K562 (cell line): Measurements from ENCODE around the gene ANAPC5. TPM values are rescaled to one million over a fixed set of nuclear protein-coding genes. Genes with fewer than 3 reads are reported as not detected.

Experiments
- FIP1L1 ChIP-seq: fragments of 200-400 bp; formaldehyde crosslinking; IDR thresholded peaks from 2 replicates; pipeline ENCODE4 v1.6.1; 2018; ENCODE audit warnings: mild to moderate bottlenecking, low read depth, low read length; ENCODE audit not compliant: poor library complexity, severe bottlenecking
- FOSL1 ChIP-seq: fragments of 200-800 bp; sonication (Bioruptor generic); conservative IDR thresholded peaks from 2 replicates; pipeline ENCODE4 v1.6.1; 2016; ENCODE audit warnings: missing genetic modification characterization, missing compliant biosample characterization
- HIVEP1 ChIP-seq: fragments of 250-450 bp; sonication (Bioruptor Pico); IDR thresholded peaks from 2 replicates; pipeline ENCODE4 v1.4.0; 2020; ENCODE audit warnings: mild to moderate bottlenecking
- PML ChIP-seq: IDR thresholded peaks from 2 replicates; pipeline ENCODE4 v1.6.1; 2012; ENCODE audit warnings: low read length, inconsistent platforms
- SAFB2 ChIP-seq: fragments of 200-400 bp; formaldehyde crosslinking; IDR thresholded peaks from 2 replicates; pipeline ENCODE4 v1.6.1; 2018; ENCODE audit warnings: borderline replicate concordance, low read length, low read depth, moderate library complexity; ENCODE audit not compliant: severe bottlenecking
- SMARCC2 ChIP-seq: fragments of 450-650 bp; IDR thresholded peaks from 2 replicates; pipeline ENCODE4 v1.6.1; 2017; ENCODE audit warnings: antibody characterized with exemption, moderate library complexity, mild to moderate bottlenecking, low read depth
- TGIF2 ChIP-seq: sonication (generic); formaldehyde crosslinking; IDR thresholded peaks from 2 replicates; pipeline ENCODE4 v1.8.1; 2022; ENCODE audit warnings: mild to moderate bottlenecking, missing genetic modification reagents, moderate library complexity
- ZFX ChIP-seq: sonication (generic); formaldehyde crosslinking; IDR thresholded peaks from 2 replicates; pipeline ENCODE4 v1.8.0; 2022; ENCODE audit warnings: mild to moderate bottlenecking, missing genetic modification reagents, moderate library complexity
- ZNF197 ChIP-seq: fragments of 200-800 bp; sonication (Bioruptor generic); IDR thresholded peaks from 2 replicates; pipeline ENCODE4 v1.6.1; 2016; ENCODE audit warnings: low read depth, missing genetic modification characterization, missing compliant biosample characterization
- polyA plus RNA-seq, 8 experiments: library from polyadenylated mRNA; depleted of rRNA in 4 of 8; stranded (reverse) in 5 of 8; unstranded in 3 of 8; fragments of >200 nt; fragmentation: Nextera tagmentation in 2 of 8; fragmentation: Illumina TruSeq in 1 of 8; extraction: Ambion mirVana in 2 of 8; extraction: Trizol in 1 of 8; gene quantifications; 2 replicates each; pipeline versions ENCODE4 v1.2.1 to v1.2.3, GENCODE V29; 2011 to 2014; ENCODE audit warnings: inconsistent platforms in 1 of 8, missing spikeins in 1 of 8
- total RNA-seq, 7 experiments: library from RNA; depleted of rRNA in 6 of 7; stranded (reverse); fragments of >200 nt in 6 of 7; fragmentation: Illumina TruSeq in 2 of 7; extraction: Trizol in 2 of 7; gene quantifications; 2 replicates each; pipeline versions ENCODE4 v1.2.1 to v1.2.3, GENCODE V29; 2011 to 2021; ENCODE audit warnings: low replicate concordance in 1 of 7
- TF ChIP-seq, protein P1 (sequence below), 2 experiments: IDR thresholded peaks; 2 replicates each; pipeline ENCODE4 v1.6.1; 2011; ENCODE audit warnings: borderline replicate concordance in 1 of 2, control low read depth in 1 of 2, low read depth in 1 of 2, low read length in 1 of 2, mild to moderate bottlenecking in 1 of 2, mixed read lengths in 1 of 2, moderate library complexity in 1 of 2; ENCODE audit not compliant: insufficient read depth in 1 of 2, insufficient read length in 1 of 2, poor library complexity in 1 of 2, severe bottlenecking in 1 of 2; ENCODE audit errors: extremely low read depth in 1 of 2
- TF ChIP-seq, protein P2 (sequence below), 2 experiments: fragments of 250-450 bp in 1 of 2; fragments of 450-650 bp in 1 of 2; sonication (Bioruptor Pico) in 1 of 2; IDR thresholded peaks; 2 replicates each; pipeline versions ENCODE4 v1.6.1 to v1.8.0; 2016 to 2021; ENCODE audit warnings: mild to moderate bottlenecking in 2 of 2, moderate library complexity in 2 of 2, missing compliant biosample characterization in 1 of 2, missing genetic modification characterization in 1 of 2
- TF ChIP-seq, protein P3 (sequence below), 2 experiments: IDR thresholded peaks; 2 replicates each; pipeline ENCODE4 v1.6.1; 2012; ENCODE audit warnings: improper control_type of control experiment in 2 of 2, low read depth in 2 of 2, low read length in 2 of 2, borderline replicate concordance in 1 of 2
- TF ChIP-seq, protein P4 (sequence below): sonication (generic); formaldehyde crosslinking; IDR thresholded peaks from 2 replicates; pipeline ENCODE4 v1.8.0; 2022; ENCODE audit warnings: mild to moderate bottlenecking, missing genetic modification reagents
- TF ChIP-seq, protein P5 (sequence below): fragments of 450-650 bp; IDR thresholded peaks from 2 replicates; pipeline ENCODE4 v1.6.1; 2016; ENCODE audit warnings: missing biosample characterization, missing genetic modification characterization

ANAPC5 gene
- total and polyA plus RNA-seq, 9 of the 15 experiments (the other 6 are each of a cell fraction or from before 2014, with no cell fraction given) = 136 to 315 (median 197) TPM

DNA sequence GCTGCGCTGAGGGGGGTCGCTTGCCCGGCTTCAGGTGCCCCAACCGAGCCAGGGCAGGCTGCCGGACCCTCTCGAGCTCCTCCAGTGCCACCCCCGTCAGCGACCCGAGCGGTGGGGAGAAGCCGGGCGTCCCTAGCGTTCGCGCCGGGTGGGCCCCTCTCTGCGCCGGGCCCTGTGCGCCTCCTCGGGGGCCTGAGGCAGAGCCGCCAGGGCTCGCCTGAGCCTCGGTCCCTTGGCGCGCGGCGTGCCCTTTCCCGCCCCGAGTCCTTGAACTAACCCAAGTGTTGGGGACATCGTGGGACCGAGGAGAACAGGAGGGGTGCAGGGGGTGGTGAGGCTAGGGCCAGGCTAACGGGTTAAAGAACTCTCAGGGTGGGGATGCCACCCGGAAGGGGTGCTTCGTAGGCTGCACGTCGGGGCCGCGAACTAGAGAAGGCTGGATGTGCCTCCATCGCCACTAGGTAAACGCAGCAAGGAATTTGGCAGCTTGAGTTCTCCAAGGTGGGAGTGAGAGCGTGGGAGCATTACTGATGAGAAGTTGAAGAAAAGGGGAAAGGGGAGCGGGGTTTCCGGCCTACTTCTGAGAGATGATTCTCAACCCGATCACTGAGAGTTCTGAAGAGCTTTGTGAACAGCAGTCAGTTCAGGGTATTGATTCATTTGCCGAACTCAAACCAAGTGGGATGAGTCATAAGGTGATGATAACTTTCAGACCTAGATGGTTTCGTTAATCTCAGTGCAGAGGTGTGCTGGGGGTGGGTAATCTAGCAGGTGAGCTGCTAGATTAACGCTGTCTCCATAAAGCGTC, 48.3 kb upstream of the ANAPC5 start (continued):
- TF ChIP-seq, protein P1, sequence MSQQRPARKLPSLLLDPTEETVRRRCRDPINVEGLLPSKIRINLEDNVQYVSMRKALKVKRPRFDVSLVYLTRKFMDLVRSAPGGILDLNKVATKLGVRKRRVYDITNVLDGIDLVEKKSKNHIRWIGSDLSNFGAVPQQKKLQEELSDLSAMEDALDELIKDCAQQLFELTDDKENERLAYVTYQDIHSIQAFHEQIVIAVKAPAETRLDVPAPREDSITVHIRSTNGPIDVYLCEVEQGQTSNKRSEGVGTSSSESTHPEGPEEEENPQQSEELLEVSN (IDR thresholded peaks at IDR 0.05; ENCODE audit: borderline replicate concordance in 1 of 2, extremely low read depth in 1 of 2, insufficient read depth in 1 of 2, insufficient read length in 1 of 2, low read depth in 1 of 2, low read length in 1 of 2, poor library complexity in 1 of 2, severe bottlenecking in 1 of 2) = peak; percentile 66 to 90
- TF ChIP-seq, protein P2, sequence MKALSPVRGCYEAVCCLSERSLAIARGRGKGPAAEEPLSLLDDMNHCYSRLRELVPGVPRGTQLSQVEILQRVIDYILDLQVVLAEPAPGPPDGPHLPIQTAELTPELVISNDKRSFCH (CRISPR knock-in tag; IDR thresholded peaks at IDR 0.05) = no peak
- TF ChIP-seq, protein P2 (tag; IDR thresholded peaks at IDR 0.05) = 0 out of 2 replicates have a peak, but pooled peaks have one; percentile 38
- TF ChIP-seq, protein P3, sequence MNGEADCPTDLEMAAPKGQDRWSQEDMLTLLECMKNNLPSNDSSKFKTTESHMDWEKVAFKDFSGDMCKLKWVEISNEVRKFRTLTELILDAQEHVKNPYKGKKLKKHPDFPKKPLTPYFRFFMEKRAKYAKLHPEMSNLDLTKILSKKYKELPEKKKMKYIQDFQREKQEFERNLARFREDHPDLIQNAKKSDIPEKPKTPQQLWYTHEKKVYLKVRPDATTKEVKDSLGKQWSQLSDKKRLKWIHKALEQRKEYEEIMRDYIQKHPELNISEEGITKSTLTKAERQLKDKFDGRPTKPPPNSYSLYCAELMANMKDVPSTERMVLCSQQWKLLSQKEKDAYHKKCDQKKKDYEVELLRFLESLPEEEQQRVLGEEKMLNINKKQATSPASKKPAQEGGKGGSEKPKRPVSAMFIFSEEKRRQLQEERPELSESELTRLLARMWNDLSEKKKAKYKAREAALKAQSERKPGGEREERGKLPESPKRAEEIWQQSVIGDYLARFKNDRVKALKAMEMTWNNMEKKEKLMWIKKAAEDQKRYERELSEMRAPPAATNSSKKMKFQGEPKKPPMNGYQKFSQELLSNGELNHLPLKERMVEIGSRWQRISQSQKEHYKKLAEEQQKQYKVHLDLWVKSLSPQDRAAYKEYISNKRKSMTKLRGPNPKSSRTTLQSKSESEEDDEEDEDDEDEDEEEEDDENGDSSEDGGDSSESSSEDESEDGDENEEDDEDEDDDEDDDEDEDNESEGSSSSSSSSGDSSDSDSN (IDR thresholded peaks at IDR 0.05; ENCODE audit: borderline replicate concordance in 1 of 2, low read depth in 2 of 2, low read length in 2 of 2) = peak; percentile 53 to 90; a peak in 2 of 4 replicates
- peak; percentile 79; the same call in 1 of the 2 replicates for TF ChIP-seq TGIF2 (CRISPR knock-in tag)
- TF ChIP-seq, protein P4, sequence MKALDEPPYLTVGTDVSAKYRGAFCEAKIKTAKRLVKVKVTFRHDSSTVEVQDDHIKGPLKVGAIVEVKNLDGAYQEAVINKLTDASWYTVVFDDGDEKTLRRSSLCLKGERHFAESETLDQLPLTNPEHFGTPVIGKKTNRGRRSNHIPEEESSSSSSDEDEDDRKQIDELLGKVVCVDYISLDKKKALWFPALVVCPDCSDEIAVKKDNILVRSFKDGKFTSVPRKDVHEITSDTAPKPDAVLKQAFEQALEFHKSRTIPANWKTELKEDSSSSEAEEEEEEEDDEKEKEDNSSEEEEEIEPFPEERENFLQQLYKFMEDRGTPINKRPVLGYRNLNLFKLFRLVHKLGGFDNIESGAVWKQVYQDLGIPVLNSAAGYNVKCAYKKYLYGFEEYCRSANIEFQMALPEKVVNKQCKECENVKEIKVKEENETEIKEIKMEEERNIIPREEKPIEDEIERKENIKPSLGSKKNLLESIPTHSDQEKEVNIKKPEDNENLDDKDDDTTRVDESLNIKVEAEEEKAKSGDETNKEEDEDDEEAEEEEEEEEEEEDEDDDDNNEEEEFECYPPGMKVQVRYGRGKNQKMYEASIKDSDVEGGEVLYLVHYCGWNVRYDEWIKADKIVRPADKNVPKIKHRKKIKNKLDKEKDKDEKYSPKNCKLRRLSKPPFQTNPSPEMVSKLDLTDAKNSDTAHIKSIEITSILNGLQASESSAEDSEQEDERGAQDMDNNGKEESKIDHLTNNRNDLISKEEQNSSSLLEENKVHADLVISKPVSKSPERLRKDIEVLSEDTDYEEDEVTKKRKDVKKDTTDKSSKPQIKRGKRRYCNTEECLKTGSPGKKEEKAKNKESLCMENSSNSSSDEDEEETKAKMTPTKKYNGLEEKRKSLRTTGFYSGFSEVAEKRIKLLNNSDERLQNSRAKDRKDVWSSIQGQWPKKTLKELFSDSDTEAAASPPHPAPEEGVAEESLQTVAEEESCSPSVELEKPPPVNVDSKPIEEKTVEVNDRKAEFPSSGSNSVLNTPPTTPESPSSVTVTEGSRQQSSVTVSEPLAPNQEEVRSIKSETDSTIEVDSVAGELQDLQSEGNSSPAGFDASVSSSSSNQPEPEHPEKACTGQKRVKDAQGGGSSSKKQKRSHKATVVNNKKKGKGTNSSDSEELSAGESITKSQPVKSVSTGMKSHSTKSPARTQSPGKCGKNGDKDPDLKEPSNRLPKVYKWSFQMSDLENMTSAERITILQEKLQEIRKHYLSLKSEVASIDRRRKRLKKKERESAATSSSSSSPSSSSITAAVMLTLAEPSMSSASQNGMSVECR (CRISPR knock-in tag) = 0 out of 2 replicates have a peak, but pooled peaks have one; percentile 54
- peak; percentile 78 for TF ChIP-seq FOSL1 (tag)
- TF ChIP-seq, protein P5, sequence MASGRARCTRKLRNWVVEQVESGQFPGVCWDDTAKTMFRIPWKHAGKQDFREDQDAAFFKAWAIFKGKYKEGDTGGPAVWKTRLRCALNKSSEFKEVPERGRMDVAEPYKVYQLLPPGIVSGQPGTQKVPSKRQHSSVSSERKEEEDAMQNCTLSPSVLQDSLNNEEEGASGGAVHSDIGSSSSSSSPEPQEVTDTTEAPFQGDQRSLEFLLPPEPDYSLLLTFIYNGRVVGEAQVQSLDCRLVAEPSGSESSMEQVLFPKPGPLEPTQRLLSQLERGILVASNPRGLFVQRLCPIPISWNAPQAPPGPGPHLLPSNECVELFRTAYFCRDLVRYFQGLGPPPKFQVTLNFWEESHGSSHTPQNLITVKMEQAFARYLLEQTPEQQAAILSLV (tag) = no peak
- TF ChIP-seq FIP1L1 = peak; percentile 64
- TF ChIP-seq ZFX = peak; percentile 83
- TF ChIP-seq SAFB2 = no peak
- peak; percentile 37; the same call in 1 of the 2 replicates for TF ChIP-seq SMARCC2
- peak; percentile 24; the same call in 1 of the 2 replicates for TF ChIP-seq PML
- TF ChIP-seq HIVEP1 (CRISPR knock-in tag) = no peak
- no peak for TF ChIP-seq ZNF197 (CRISPR knock-in tag)
